ENCODE measurements around the gene FRY.

FRY gene

DNA sequence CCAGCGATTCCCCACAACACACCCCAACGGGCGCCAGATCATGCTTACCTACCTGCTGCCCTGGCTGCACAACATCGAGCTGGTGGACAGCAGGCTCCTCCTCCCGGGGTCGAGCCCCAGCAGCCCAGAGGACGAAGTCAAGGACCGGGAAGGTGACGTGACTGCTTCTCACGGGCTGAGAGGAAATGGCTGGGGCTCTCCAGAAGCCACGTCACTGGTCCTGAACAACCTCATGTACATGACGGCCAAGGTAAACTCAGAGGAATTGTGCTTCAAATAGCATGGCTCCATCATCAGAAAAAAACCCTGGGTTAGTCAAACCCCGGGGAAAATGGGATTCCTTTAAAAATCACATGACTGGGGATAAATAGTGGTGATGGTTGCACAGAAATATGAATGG is 177.3 kb downstream of the FRY start:
- H3K9ac ChIP-seq (ENCODE audit: low read length in 5 of 5) = no peak overlapping the region
- H3K27ac ChIP-seq (ENCODE audit: low read depth, low read length) = no peak overlapping the region
- peaks cover 5 to 35% (median 32%) of the 10 kb centered on the region in 5 donors for H3K36me3 ChIP-seq (ENCODE audit: control insufficient read depth in 5 of 5, insufficient read depth in 5 of 5, low read length in 5 of 5)

DNA sequence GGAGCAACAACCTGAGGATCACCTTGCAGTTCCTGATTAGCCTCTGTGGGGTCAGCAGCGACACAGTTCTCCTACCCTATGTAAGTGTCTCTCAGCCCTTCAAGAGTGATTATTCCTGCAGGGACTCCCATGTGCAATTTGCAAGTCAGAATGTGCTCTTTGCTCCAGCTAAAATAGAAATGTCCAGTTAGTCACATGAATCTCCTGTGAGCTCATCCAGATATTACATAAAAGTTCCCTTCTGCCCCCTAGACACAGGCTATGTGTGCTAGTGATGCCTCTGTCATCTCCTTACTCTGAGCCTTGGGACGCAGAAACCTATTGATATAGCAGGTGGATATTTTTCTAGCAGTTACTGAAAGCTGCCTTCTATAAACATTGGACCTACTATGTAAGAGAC is 178.1 kb downstream of the FRY start:
- H3K27me3 ChIP-seq (ENCODE audit: control insufficient read depth in 5 of 5, insufficient read depth in 4 of 5, low read length in 5 of 5) = no peaks in the 10 kb centered on the region
- peaks cover 8 to 41% (median 40%) of the 10 kb centered on the region in 5 donors for H3K36me3 ChIP-seq (ENCODE audit: control insufficient read depth in 5 of 5, insufficient read depth in 5 of 5, low read length in 5 of 5)
- no peak overlapping the region for H3K27ac ChIP-seq (ENCODE audit: low read depth, low read length)
- peaks cover 0 to 20% (median 9%) of the 10 kb centered on the region in 5 donors for H3K4me1 ChIP-seq (ENCODE audit: control insufficient read depth in 5 of 5, insufficient read depth in 5 of 5, low read length in 5 of 5)
- no peaks in the 10 kb centered on the region for H3K9me3 ChIP-seq (ENCODE audit: control insufficient read depth in 5 of 5, low read length in 5 of 5)
- no peak overlapping the region for H3K4me3 ChIP-seq (ENCODE audit: low read depth in 1 of 5, low read length in 5 of 5)
- peak overlapping the region in 1 of 5 donors; percentile 4 for H3K9ac ChIP-seq (ENCODE audit: low read length in 5 of 5)

More for the DNA sequence above, 177.3 kb downstream of the FRY start:
- no peak overlapping the region for H3K4me3 ChIP-seq (ENCODE audit: low read depth in 1 of 5, low read length in 5 of 5)
- no peaks in the 10 kb centered on the region for H3K27me3 ChIP-seq (ENCODE audit: control insufficient read depth in 5 of 5, insufficient read depth in 4 of 5, low read length in 5 of 5)
- H3K4me1 ChIP-seq (ENCODE audit: control insufficient read depth in 5 of 5, insufficient read depth in 5 of 5, low read length in 5 of 5) = peaks cover 0 to 20% (median 9%) of the 10 kb centered on the region in 5 donors
- no peaks in the 10 kb centered on the region for H3K9me3 ChIP-seq (ENCODE audit: control insufficient read depth in 5 of 5, low read length in 5 of 5)

DNA sequence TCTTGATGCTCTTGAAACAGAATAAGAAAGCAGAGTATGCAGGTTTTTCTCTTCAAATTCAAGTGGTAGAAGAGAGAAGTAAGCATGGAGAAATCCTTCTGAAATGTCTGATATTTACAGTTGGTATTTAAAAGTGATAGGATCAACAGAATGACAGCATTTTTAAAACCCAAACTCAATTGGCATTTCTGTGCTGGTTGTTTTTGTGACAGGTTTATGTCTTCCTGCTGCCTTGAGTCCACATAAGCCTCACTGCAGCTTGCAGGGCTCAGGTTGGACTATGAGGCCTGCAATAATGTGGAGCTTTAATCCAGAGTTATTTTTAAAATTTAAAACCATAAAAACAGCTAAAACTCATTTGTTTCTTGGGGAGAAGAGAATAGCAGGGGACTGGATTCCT is 178.5 kb downstream of the FRY start:
- peak overlapping the region in 1 of 5 donors; percentile 4 for H3K9ac ChIP-seq (ENCODE audit: low read length in 5 of 5)
- peaks cover 0 to 20% (median 9%) of the 10 kb centered on the region in 5 donors for H3K4me1 ChIP-seq (ENCODE audit: control insufficient read depth in 5 of 5, insufficient read depth in 5 of 5, low read length in 5 of 5)
- H3K9me3 ChIP-seq (ENCODE audit: control insufficient read depth in 5 of 5, low read length in 5 of 5) = no peaks in the 10 kb centered on the region
- H3K27me3 ChIP-seq (ENCODE audit: control insufficient read depth in 5 of 5, insufficient read depth in 4 of 5, low read length in 5 of 5) = no peaks in the 10 kb centered on the region
- no peak overlapping the region for H3K4me3 ChIP-seq (ENCODE audit: low read depth in 1 of 5, low read length in 5 of 5)
- H3K27ac ChIP-seq (ENCODE audit: low read depth, low read length) = no peak overlapping the region
- H3K36me3 ChIP-seq (ENCODE audit: control insufficient read depth in 5 of 5, insufficient read depth in 5 of 5, low read length in 5 of 5) = peaks cover 10 to 44% (median 42%) of the 10 kb centered on the region in 5 donors

DNA sequence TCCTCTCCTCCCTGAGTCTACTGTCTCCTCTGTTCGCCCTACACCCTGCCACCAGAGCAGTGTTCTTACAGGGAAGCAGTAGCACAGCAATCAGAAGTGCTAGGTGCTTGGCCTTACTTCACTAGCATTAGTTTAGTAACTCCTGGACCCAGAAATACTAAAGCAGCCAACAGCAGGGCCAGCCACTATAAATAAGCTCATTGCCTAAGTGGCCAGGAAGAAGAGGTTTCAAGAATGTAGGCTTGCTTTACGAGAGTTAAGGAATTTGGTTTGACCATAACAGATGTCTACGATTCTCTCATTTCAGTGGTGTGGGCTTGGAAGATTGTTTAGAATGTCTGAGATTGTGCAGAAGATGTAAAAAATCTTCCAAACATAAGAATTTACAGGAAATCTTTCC is 180.2 kb downstream of the FRY start:
- Histone ChIP-seq H3K9me3 (ENCODE audit: control insufficient read depth in 5 of 5, low read length in 5 of 5) (no peaks in the 10 kb centered on the region), H3K27ac (ENCODE audit: low read depth, low read length) (no peak overlapping the region), H3K36me3 (ENCODE audit: control insufficient read depth in 5 of 5, insufficient read depth in 5 of 5, low read length in 5 of 5) (peaks cover 7 to 44% (median 40%) of the 10 kb centered on the region in 5 donors), H3K4me1 (ENCODE audit: control insufficient read depth in 5 of 5, insufficient read depth in 5 of 5, low read length in 5 of 5) (peaks cover 0 to 20% (median 9%) of the 10 kb centered on the region in 5 donors), H3K27me3 (ENCODE audit: control insufficient read depth in 5 of 5, insufficient read depth in 4 of 5, low read length in 5 of 5) (no peaks in the 10 kb centered on the region), H3K9ac (ENCODE audit: low read length in 5 of 5) (no peak overlapping the region), H3K4me3 (ENCODE audit: low read depth in 1 of 5, low read length in 5 of 5) (no peak overlapping the region)

DNA sequence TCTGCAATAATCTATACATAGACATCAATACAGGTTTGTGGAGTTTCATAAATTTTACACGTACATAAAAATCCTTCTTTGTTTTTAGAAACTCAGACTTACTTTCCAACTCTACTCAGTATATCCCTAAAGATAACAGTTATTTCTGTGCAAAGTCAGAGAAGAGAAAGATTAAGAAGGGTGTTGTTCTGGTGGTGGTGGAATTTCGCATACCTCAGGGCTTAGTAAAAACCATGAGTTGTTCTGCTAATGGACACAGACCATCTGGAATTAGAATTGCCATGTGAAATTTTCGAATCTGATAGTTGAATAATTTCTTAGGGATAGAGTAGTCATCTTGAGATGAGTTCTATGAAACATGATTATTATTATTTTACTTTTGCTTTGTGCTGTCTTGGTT is 180.8 kb downstream of the FRY start:
- Histone ChIP-seq H3K27ac (ENCODE audit: low read depth, low read length) (no peak overlapping the region), H3K4me1 (ENCODE audit: control insufficient read depth in 5 of 5, insufficient read depth in 5 of 5, low read length in 5 of 5) (peaks cover 0 to 20% (median 9%) of the 10 kb centered on the region in 5 donors), H3K4me3 (ENCODE audit: low read depth in 1 of 5, low read length in 5 of 5) (no peak overlapping the region)

DNA sequence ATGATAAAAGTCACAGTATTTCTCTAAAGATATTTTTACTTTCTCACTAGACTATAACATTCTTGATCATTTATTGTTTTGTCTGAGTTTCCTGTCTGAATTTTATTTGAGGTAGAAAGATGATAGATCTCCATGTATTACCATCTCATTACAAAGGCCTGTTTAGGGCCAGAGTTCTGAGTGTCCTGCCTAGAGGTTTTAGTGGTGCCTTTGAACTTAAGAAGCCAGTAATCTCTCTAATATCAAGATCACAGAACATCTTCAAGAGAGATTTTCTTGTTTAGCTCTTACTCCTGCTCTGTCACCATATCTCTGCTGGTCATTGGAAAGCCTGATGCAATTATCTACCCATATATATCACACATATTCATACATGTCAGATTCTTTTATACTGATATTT is 182.1 kb downstream of the FRY start:
- no peaks in the 10 kb centered on the region for H3K27me3 ChIP-seq (ENCODE audit: control insufficient read depth in 5 of 5, insufficient read depth in 4 of 5, low read length in 5 of 5)
- peaks cover 0 to 13% (median 9%) of the 10 kb centered on the region in 5 donors for H3K4me1 ChIP-seq (ENCODE audit: control insufficient read depth in 5 of 5, insufficient read depth in 5 of 5, low read length in 5 of 5)
- H3K4me3 ChIP-seq (ENCODE audit: low read depth in 1 of 5, low read length in 5 of 5) = no peak overlapping the region
- H3K9ac ChIP-seq (ENCODE audit: low read length in 5 of 5) = no peak overlapping the region
- H3K9me3 ChIP-seq (ENCODE audit: control insufficient read depth in 5 of 5, low read length in 5 of 5) = no peaks in the 10 kb centered on the region
- H3K27ac ChIP-seq (ENCODE audit: low read depth, low read length) = no peak overlapping the region
- H3K36me3 ChIP-seq (ENCODE audit: control insufficient read depth in 5 of 5, insufficient read depth in 5 of 5, low read length in 5 of 5) = peaks cover 7 to 41% (median 37%) of the 10 kb centered on the region in 5 donors

More for the DNA sequence above, 180.8 kb downstream of the FRY start:
- Histone ChIP-seq H3K9me3 (ENCODE audit: control insufficient read depth in 5 of 5, low read length in 5 of 5) (no peaks in the 10 kb centered on the region), H3K36me3 (ENCODE audit: control insufficient read depth in 5 of 5, insufficient read depth in 5 of 5, low read length in 5 of 5) (peaks cover 7 to 44% (median 40%) of the 10 kb centered on the region in 5 donors), H3K9ac (ENCODE audit: low read length in 5 of 5) (no peak overlapping the region), H3K27me3 (ENCODE audit: control insufficient read depth in 5 of 5, insufficient read depth in 4 of 5, low read length in 5 of 5) (no peaks in the 10 kb centered on the region)

DNA sequence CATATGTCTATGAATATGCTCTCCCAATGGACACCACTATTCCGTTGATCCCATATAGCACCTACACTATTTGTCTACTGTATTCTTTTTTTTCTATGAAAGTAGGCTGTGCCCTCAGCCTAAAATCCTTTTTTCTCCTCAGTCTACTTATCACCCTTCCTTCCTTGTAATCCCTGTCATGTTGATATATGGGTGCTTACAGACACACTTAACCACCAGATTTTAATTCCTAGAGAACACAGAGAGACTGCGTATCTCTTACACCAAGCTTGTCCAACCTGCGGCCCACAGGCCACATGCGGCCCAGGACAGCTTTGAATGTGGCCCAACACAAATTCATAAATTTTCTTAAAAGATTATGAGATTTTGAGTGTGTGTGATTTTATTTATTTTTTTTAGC is 182.5 kb downstream of the FRY start:
- Histone ChIP-seq H3K36me3 (ENCODE audit: control insufficient read depth in 5 of 5, insufficient read depth in 5 of 5, low read length in 5 of 5) (peaks cover 7 to 39% (median 33%) of the 10 kb centered on the region in 5 donors), H3K27me3 (ENCODE audit: control insufficient read depth in 5 of 5, insufficient read depth in 4 of 5, low read length in 5 of 5) (no peaks in the 10 kb centered on the region), H3K4me1 (ENCODE audit: control insufficient read depth in 5 of 5, insufficient read depth in 5 of 5, low read length in 5 of 5) (peaks cover 0 to 13% (median 9%) of the 10 kb centered on the region in 5 donors), H3K27ac (ENCODE audit: low read depth, low read length) (no peak overlapping the region), H3K9ac (ENCODE audit: low read length in 5 of 5) (no peak overlapping the region), H3K9me3 (ENCODE audit: control insufficient read depth in 5 of 5, low read length in 5 of 5) (no peaks in the 10 kb centered on the region), H3K4me3 (ENCODE audit: low read depth in 1 of 5, low read length in 5 of 5) (no peak overlapping the region)

GRCh38 chr13:32216281-32216680 is 184.7 kb downstream of the FRY start:
- Histone ChIP-seq H3K4me1 (ENCODE audit: control insufficient read depth in 5 of 5, insufficient read depth in 5 of 5, low read length in 5 of 5) (peaks cover 0 to 4% (median 0%) of the 10 kb centered on the region in 5 donors), H3K4me3 (ENCODE audit: low read depth in 1 of 5, low read length in 5 of 5) (no peak overlapping the region), H3K27ac (ENCODE audit: low read depth, low read length) (no peak overlapping the region), H3K9me3 (ENCODE audit: control insufficient read depth in 5 of 5, low read length in 5 of 5) (no peaks in the 10 kb centered on the region), H3K36me3 (ENCODE audit: control insufficient read depth in 5 of 5, insufficient read depth in 5 of 5, low read length in 5 of 5) (peaks cover 7 to 32% (median 22%) of the 10 kb centered on the region in 5 donors), H3K27me3 (ENCODE audit: control insufficient read depth in 5 of 5, insufficient read depth in 4 of 5, low read length in 5 of 5) (no peaks in the 10 kb centered on the region), H3K9ac (ENCODE audit: low read length in 5 of 5) (no peak overlapping the region)

DNA sequence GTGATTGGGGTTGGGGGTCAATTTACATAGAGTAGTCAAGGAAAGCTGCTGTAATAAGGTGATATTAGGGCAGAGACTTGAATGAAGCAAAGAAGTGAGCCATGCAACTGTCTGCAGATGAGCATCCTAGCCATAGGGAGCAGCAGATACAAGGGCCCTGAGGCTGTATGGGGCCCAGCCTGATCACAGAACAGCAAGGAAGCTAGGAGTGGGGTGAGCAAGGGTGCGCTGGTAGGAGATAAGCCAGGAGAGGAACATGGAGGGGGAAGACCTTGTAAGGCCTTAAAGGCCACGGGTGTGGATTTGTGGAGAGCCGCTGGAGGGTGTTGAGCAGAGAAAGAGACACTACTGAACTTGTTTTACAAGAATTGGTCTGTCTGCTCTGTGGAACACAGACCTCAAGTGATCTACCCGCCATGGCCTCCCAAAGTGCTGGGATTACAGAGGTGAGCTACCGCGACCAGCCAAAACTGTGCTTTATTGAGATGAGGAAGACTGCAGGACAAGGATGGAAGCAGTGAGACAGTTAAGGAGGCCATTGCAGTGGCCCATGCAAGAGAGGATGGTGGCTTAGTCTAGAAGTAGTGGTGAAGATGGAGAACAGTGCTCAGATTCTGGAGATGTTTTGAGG is 190.6 kb downstream of the FRY start:
- Histone ChIP-seq H3K36me3 (ENCODE audit: control insufficient read depth in 5 of 5, insufficient read depth in 5 of 5, low read length in 5 of 5) (peaks cover 13 to 34% (median 27%) of the 10 kb centered on the region in 5 donors), H3K4me3 (ENCODE audit: low read depth in 1 of 5, low read length in 5 of 5) (no peak overlapping the region), H3K27me3 (ENCODE audit: control insufficient read depth in 5 of 5, insufficient read depth in 4 of 5, low read length in 5 of 5) (no peaks in the 10 kb centered on the region), H3K9me3 (ENCODE audit: control insufficient read depth in 5 of 5, low read length in 5 of 5) (no peaks in the 10 kb centered on the region), H3K27ac (ENCODE audit: low read depth, low read length) (no peak overlapping the region), H3K9ac (ENCODE audit: low read length in 5 of 5) (no peak overlapping the region), H3K4me1 (ENCODE audit: control insufficient read depth in 5 of 5, insufficient read depth in 5 of 5, low read length in 5 of 5) (no peaks in the 10 kb centered on the region)

GRCh38 chr13:32224916-32225315 is 193.3 kb downstream of the FRY start:
- Histone ChIP-seq H3K4me1 (ENCODE audit: control insufficient read depth in 5 of 5, insufficient read depth in 5 of 5, low read length in 5 of 5) (no peaks in the 10 kb centered on the region), H3K4me3 (ENCODE audit: low read depth in 1 of 5, low read length in 5 of 5) (no peak overlapping the region), H3K9ac (ENCODE audit: low read length in 5 of 5) (no peak overlapping the region), H3K27ac (ENCODE audit: low read depth, low read length) (no peak overlapping the region), H3K27me3 (ENCODE audit: control insufficient read depth in 5 of 5, insufficient read depth in 4 of 5, low read length in 5 of 5) (no peaks in the 10 kb centered on the region), H3K9me3 (ENCODE audit: control insufficient read depth in 5 of 5, low read length in 5 of 5) (no peaks in the 10 kb centered on the region), H3K36me3 (ENCODE audit: control insufficient read depth in 5 of 5, insufficient read depth in 5 of 5, low read length in 5 of 5) (peaks cover 18 to 43% (median 28%) of the 10 kb centered on the region in 5 donors)

Measured in subcutaneous abdominal adipose tissue (tissue), 5 donors.